Measurements from ENCODE around the gene PCNX4.

DNA sequence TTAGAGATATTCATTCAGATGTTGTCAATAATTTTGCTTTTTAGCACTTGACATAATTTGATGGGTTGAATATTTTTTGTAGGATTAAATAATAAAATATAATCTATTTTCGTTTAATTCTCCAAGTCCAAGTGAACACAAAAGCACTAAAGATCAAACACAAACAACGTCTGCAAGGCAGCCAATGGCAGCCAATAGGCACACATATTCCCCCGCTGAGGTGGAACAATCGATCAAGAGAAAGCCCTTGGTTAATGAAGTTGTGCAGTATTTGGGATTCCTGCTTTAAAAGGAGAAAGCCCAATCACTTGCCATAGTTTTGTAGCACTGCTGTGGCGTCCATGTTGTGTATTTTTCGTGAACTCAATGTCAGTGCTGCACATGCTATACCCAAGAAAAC, 72.0 kb downstream of the PCNX4 start:
- TF ChIP-seq, protein P1, sequence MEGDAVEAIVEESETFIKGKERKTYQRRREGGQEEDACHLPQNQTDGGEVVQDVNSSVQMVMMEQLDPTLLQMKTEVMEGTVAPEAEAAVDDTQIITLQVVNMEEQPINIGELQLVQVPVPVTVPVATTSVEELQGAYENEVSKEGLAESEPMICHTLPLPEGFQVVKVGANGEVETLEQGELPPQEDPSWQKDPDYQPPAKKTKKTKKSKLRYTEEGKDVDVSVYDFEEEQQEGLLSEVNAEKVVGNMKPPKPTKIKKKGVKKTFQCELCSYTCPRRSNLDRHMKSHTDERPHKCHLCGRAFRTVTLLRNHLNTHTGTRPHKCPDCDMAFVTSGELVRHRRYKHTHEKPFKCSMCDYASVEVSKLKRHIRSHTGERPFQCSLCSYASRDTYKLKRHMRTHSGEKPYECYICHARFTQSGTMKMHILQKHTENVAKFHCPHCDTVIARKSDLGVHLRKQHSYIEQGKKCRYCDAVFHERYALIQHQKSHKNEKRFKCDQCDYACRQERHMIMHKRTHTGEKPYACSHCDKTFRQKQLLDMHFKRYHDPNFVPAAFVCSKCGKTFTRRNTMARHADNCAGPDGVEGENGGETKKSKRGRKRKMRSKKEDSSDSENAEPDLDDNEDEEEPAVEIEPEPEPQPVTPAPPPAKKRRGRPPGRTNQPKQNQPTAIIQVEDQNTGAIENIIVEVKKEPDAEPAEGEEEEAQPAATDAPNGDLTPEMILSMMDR (IDR thresholded peaks at IDR 0.05): no peak
- no peak for TF ChIP-seq POLR2AphosphoS5 (IDR thresholded peaks at IDR 0.05)
